HG03354 (cell line): ENCODE data around the gene NFYC.
A peak's percentile ranks its signal among the peaks of the same experiment; 100 is the strongest.

ENCODE experiments used
- ATAC-seq: cut with Tn5 transposase; IDR thresholded peaks from one replicate; pipeline ENCODE4 v1.9.1; 2021; ENCODE audit warnings: mild to moderate bottlenecking; ENCODE audit not compliant: unreplicated experiment, poor library complexity, severe bottlenecking

NFYC gene

DNA sequence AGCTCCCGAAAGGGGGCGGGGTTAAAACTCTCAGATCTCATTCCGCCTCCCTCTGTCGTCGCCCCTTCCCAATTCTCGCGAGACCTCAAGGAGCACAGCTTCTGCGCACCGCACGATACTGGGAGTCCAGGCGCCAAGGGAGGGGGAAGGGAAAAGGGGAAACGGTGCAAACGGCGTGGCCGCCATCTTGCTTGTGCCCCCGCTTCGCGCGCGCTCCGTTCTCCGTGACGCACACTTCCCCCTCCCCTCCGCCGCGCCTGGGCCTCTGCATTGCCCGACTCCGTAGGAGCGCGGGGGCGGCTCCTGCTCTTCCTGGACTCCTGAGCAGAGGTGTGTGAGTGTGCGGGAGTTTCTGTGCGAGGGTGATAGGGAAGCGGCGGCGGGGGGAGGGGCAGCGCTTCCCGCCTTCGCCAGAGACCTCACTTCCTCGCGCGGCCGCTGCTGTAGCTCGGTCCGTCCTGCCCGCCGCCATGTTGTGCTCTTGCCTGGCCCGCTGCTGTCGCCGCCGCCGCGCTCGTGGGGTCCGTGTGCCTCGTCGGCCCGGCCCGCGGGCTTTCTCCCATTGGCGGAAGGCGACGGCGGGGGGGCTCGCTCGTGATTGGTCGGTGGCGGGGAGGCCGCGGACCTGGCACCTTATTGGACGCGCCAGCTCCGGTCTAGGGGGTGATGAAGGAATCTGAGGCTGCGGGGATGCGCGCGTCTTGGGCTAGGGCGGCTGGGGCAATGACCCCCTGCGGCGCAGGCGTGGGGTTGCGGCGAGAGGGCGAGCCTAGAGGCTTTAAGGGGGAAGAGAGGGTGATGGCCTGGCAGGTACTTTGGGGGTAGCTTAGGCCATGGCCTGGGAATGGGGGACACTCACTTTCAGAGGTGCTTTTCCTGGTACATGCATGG is at the start of gene NFYC:
Gene NFYC, plus strand, starts transcription at position 167 of the 891 bp plus-strand sequence. CDS start 47,140 bp downstream, outside the sequence.
- peak; percentile 82 for ATAC-seq

DNA sequence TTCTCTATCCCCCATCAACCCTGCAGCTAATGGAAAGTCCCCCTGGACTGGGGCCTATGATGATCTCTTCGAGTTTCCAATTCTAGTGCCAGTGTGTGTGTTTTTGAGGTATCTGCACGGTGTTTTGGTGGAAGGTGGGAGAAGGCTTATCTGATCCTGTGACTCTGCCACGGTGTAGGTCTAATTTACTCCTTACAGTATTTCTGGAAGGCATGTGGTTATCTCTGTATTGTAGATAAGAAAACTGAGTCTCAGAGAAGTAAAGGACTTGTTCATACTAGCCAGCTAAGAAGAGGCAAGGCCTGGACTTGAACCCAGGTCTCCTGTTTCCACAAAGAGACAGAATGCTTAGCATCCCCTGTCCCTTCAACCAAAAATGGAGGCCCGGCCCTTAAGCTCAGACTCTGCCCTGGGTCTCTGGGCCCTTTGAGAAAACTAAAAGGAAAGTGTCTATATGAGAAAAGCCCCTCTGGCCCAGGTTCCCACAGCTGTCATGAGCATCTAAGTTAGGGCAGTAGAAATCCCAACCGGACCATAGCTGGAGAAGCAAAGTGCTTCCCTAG is 46.3 kb upstream of the NFYC start:
- ATAC-seq = no peak

DNA sequence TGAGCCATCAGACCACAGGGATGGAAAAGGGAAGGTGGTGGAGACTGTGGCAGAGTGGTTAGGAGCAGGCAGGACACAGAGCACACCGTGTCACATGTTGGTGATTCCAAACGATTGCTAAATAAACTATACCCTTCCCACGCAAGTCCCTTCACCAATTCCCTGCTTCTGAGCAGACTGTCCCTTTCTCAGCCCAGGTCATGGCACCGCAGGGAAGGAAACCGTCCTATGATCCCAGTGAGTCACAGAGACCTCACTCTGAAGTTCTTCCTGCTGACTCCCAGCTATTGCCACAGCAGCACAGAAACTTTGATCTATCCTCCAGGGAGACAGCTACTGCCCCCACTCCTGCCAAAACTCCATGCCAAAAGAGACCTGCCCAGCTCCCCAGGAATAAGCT is 45.2 kb upstream of the NFYC start:
- ATAC-seq = no peak

DNA sequence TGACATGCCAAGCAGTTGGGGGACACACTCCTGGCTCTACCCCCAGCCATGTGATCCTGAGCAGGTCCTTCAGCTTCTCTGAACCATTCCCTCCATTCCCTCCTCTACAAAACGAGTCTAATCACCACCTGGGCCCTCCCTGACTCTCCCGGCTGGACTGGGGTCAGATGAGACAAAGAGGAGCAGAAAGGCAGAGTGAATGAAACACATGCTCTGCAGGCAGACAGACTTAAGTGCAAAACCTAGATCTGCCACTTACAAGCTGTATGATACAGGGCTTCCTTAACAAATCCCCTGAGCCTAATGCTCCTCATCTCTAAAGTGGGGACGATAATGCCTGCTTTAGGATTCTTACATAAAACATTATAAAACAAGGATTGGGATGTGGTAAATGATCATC is 43.3 kb upstream of the NFYC start:
- ATAC-seq = no peak

DNA sequence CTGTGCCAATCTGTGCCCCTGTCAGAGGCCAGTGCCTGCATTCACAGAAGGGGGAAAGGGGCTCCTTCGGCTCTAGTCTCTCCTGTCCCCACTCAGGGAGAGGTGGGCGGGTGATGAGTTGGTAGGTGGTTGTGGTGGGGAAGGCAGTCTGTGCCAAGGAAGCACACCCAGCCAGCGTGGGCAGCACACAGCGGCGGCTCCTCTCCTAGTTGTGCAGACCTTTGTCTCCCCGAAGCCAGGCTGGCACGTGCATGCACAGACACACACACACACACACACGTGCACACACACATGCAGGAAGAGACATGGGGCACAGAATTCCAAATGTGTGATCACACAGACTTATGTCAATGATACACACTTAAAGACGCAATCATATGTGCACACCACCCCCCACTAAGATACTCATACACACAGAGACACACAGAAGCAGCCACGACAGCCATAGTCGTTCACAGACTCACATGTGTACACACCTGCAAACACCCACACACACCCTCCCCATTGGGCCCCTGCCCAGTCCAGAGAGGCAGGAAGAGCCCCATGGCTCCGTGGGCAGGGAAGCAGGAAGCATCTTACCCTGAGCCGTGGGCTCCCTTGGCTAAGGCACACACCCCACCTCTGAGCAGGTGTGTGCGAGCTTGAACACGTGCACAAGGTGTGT is 42.4 kb upstream of the NFYC start:
- ATAC-seq = no peak

DNA sequence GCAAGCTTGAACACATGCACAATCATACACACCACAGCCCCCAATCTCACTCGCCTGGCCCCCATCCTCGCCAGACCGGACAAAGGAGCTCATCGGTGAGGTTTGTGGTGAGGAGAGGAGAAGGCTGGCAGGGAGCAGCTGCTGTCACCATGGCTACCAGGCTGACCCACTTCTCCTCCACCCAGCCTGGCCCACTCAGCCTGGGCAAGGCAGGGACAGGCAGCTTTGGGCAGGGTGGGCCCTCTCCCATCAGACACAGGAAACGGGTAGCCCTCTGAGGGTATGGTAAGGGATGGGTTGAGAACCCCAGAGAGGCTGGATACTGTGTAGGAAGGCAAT is 41.9 kb upstream of the NFYC start:
- no peak for ATAC-seq

DNA sequence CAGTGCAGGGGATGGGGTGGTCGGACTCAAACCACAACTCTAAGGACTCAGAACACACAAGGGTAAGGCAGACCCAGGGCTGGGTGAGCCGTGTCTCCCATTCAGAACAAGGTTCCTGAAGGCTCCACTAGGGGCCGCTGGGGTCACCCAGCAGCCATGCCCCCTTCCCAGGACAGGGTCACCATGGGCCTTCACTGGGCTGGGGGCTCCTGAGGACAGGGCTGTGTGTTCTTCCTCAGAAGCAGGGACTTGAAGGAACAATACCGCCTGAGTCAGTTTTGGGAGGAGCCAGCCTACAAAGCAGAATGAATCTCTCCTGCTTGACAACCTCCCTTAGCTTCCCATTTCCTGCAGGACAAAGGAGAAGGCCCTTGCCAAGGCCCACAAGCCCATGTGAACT is 41.4 kb upstream of the NFYC start:
- no peak for ATAC-seq

DNA sequence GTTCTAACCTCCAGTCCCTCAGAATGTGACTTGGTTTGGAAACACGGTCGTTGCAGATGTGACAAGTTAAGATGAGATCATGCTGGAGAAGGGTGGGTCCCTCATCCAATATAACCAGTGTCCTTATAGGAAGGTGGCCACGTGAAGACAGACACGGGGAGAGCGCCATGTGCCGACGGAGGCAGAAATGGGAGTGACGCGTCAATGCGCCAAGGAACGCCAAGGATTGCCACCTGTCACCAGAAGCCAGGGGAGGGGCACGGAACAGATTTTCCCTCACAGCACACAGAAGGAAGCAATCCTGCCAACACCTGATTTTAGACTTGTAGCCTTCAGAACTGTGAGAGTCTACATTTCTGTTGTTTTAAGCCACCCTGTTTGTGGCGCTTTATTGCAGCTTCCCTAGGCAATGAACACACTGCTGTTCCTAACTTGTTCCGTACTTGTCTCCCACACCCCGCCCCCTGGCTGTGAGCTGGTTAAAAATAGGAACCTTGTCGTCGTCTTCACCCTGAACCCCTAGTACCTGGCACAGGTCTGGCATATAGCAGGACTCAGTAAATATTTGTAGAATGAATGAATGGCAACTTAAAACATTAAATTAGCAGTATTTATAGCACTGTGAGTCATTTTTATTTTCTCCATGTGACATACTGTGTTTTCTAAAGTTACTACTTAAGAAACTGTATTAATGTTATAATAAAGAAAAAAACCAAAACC is 40.2 kb upstream of the NFYC start:
- ATAC-seq = no peak

DNA sequence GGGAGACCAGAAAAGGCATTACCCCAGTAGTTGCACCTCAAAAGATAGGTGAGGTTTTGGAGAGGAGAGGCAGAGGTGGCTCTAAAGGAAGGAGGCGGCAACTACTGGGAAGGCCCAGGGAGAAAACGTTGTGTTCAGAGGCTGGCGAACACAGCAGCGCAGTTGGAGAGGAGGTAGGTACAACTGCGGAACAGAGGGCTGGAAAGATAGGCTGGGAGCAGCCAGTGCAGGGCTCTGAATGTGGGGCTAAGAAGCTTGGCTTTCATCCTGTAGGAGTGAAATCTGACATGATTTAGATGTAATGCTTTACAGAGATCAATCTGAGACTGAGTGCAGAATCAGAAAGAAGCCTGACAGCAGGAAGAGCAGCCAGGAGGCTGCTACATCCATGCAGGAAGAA is 39.0 kb upstream of the NFYC start:
- no peak for ATAC-seq

DNA sequence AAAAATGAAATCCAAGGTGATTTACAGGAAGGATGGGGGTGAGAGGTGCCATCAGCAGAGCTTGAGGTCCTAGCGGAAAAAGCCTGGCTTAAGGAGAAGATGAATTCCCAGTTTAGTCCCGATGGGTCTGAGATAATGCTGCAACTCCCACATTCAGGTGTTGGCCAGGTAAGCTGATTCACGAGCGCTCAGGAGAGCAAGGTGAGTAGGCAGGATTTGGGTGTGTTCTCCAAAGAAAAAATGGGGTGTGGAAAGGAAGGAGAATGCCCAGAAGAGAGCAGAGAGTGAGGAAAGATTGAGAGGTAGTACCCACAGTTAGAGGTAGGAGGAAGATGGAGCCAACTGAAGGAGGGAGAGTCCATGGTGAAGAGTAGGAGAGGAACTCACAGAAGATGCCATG is 38.5 kb upstream of the NFYC start:
- no peak for ATAC-seq

DNA sequence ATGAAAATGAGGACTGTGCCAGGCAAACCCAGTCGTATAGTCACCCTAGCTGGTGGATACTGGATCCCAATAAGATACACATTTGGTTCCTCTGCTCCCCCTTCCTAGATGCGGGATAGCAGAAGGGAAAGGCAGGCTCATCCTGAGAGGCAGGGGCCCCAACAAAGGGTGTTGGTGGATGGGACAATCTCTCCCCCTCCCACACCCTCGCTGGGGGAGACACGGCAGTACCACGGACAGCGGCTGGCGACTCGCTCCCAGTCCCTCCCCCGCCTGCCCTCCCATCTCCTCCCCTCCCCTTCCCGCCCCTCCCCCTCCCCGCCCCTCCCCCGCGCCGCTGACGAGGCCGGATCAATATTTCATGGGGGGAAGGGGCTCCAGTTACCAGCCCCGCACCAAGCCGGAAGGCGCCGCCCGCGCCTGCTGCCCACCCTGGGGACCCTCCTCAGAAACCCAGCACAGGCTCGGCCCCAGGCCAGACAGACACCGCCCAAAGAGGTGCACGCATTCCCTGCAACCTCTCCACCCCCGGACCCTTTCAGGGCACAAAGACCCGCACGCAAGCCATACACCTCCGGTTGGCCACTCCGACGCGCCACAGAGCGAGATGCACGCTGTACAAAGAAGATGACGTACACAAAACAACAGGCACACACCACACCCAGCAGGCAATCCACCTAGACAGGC is 37.5 kb upstream of the NFYC start:
- no peak for ATAC-seq

DNA sequence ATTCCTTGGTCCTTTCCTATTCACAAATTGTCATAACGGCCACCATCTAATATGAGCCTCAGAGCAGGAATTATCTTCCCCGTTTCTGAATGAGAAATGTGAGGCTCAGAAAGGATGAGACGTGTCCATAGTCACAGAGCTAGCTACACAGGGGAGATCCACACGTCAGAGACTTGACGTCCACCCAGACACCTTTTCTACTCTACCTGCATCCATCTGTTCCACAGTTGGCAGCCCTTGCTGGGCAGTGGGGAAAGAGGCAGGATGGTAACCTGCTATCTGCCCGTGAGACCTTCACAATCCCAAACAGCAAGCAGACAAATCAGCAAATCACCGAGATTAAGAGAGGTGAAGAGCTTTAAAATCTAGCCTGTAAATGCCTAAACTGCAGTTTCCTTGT is 34.5 kb upstream of the NFYC start:
- ATAC-seq = no peak

DNA sequence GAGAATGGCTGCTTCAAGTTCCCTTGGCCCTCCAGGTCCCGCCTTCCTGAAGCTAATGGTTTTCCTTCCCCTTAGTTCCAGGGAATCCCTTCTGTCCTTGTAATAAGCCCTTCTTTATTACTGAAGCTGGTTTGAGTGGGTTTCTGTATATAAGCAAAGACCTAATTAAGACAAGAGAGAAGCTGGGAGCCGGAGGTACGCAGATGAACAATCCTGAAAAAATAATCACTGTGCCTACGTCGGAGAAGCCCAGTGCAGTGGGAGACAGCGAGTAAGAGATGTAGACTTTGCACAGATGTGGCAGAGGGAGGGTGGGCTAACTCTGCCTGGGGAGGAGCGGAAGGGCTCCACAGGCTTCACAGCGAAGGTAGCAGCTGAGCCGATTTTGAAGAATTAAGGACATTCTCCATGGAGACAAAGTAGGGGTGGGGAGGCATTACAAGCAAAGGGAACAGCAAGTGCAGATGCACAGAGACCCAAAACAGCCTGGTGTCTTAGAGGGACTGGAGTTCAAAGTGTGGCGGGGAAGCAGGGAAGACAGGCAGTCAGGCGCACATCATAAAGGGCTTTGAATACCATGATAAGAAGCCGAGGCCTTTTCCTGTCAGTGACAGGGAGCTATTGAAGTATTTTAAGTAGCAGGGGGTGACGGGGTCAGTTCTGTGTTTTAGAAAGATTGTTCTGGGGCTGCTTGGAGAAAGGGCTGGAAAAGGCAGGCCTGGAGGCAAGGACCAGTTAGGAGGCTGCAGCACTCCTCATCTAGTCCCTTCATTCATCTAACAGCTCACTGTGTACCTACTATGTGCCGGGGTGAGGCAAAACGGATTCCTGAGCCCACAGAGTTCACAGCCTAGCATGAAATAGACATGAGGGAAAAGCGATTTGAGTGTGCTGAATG is 32.5 kb upstream of the NFYC start:
- ATAC-seq = no peak

DNA sequence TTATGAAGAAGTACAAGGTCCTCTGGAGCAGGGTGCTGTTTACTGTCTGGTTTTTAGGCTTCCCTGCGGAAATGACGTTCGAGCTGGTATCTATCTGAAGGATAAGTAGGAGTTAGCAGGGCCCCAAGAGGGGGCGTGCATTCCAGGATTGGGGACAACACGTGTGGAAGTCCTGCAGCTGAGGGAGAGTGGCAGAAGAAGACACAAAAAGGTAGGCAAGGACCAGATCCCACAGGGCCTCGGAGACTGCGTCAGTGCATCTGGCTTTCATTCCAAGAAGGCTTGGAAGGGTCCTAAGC is 31.9 kb upstream of the NFYC start:
- ATAC-seq = no peak

DNA sequence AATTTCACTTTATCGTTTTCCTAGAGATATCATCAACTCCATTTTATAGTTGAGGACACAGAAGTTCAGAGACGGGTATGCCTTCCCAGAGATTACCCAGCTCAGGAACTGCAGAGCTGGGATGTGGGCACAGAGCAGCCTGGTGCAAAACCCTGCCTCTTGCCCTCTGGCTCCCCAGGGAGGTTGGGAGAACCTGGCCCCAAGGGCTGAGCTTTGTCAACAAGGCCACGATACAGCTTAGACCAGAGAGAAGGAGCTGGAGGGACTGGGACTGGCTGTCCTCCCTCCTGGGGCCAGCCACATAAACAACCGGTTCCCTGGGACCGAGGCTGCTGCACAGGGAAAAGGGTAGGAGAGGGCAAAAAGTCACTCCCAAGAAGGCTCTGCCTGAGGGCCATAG is 29.8 kb upstream of the NFYC start:
- no peak for ATAC-seq

DNA sequence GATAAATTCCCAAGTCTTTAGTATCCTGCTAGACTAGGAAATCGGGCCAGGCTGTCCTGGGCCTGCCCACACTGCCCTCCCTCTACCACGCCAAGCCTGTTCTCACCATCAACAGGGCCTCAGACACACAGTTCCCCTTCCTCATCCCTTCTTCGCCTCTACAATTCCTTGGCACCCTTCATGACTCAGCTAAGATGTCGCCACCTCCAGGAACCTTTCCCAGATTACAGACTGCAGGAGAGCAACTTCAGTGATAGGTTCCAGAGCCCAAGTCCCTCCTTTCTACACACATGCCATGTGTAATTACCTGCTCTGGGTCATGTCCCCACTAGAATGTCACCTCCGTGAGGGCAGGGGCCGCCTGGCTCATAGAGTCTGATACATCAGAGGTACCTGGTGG is 29.4 kb upstream of the NFYC start:
- no peak for ATAC-seq

DNA sequence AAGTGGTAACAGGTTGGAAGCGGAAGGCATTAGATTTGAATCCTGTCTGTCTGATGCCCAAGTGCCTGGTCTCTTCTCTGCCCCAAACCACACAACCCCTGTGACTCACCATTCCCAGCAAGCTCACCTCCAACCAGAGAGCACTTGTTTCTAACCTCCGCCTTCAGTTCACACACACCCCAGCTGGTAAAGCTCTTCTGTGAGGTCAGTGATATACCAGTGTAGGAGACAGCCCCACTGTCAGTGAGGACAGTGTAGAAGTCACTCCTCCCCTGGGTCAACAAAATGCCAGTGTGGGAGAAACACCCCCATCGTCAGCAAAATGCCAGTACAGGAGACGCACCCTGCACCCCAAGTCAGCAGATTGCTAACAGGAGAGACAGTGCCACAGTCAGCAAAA is 28.6 kb upstream of the NFYC start:
- no peak for ATAC-seq

DNA sequence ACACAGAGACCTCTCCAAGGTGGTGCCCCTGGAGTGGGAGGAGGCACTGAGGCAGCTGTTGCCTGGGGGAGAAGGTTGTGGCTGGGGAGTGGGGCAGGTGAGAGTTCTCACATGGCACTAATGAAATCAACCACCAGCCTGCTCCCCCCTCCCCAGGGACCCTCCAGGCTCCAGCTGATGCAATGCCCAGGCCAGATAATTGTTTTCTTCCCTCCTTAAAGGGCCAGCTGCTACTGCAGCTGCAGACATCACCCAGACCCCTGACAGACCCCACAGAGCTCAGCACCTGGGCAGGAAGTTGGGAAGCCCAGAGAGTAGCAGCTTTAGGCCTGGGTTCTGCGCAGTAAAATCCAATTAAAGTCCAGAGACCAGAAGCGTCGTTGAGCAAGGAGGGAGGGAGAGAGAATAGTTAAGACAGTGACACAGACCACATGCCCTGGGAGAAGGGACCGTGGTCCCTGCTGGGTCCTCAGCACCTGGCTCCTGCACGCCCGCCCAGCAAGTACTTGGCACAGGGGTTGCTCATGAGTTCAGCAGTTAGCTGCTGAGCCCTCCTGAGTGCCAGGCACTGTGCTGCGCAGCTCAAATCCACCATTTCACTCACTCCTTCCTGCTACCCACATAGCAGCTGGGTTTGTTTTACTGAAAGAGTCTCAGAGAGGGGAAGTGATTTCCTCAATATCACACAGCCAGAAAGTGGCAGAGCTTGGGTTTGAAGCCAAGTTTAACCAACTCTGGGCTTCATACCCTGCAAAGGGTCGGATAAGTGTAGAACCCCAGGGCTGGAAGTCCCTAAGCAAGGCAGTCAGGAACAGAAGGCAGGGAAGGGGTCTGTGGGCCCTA is 28.0 kb upstream of the NFYC start:
- ATAC-seq = no peak
